HL-60 (cell line): Measurements from ENCODE around the gene ENKD1.

Experiments
- DNase-seq, 2 experiments: peaks; one replicate each; pipeline ENCODE4 v3.0.0-alpha.2; 2010 to 2020; ENCODE audit warnings: low read depth in 1 of 2, low spot score in 1 of 2
- H3K27ac ChIP-seq: fragments of 250-450 bp; sonication (Bioruptor Pico); replicated peaks from 2 replicates; pipeline ENCODE4 v1.5.1; 2020; ENCODE audit warnings: mild to moderate bottlenecking, moderate library complexity
- H3K27me3 ChIP-seq: fragments of 250-450 bp; sonication (Bioruptor Pico); 2 replicates; pipeline ENCODE4 v1.5.1; 2021; ENCODE audit warnings: mild to moderate bottlenecking, moderate library complexity; ENCODE audit not compliant: insufficient read depth, poor library complexity, severe bottlenecking
- H3K4me3 ChIP-seq: replicated peaks from 2 replicates; pipeline ENCODE4 v1.5.1; 2011; ENCODE audit warnings: mild to moderate bottlenecking, control low read depth, low read length; ENCODE audit not compliant: insufficient read depth
- CTCF ChIP-seq: IDR thresholded peaks from one replicate; pipeline ENCODE4 v1.5.1; 2011; ENCODE audit warnings: low read length, control low read depth, inconsistent platforms; ENCODE audit not compliant: insufficient read depth
- GABPA ChIP-seq: IDR thresholded peaks from 2 replicates; pipeline ENCODE4 v1.6.1; 2012; ENCODE audit warnings: low read depth
- POLR2AphosphoS5 ChIP-seq: IDR thresholded peaks from 2 replicates; pipeline ENCODE4 v1.6.1; 2012; ENCODE audit warnings: low read depth
- REST ChIP-seq: IDR thresholded peaks from 2 replicates; pipeline ENCODE4 v1.6.1; 2012; ENCODE audit warnings: low read depth; ENCODE audit not compliant: insufficient replicate concordance
- SPI1 ChIP-seq: IDR thresholded peaks from 2 replicates; pipeline ENCODE4 v1.6.1; 2012; ENCODE audit warnings: low read depth, mild to moderate bottlenecking, borderline replicate concordance

Gene ENKD1

GRCh38 chr16:67658849-67659674 lies 7.5 kb downstream of the ENKD1 start:
- TF ChIP-seq POLR2AphosphoS5, result no peak
- TF ChIP-seq GABPA, result no peak
- TF ChIP-seq SPI1, result no peak
- no peak for TF ChIP-seq REST
- no peak for TF ChIP-seq CTCF
- Histone ChIP-seq H3K4me3 (peak overlapping the region; percentile 95), H3K27ac (peak overlapping the region; percentile 84), H3K27me3 (no peaks in the 10 kb centered on the region)
- peak in 1 of 2 experiments; percentile 30 for DNase-seq

- no peak for DNase-seq
- H3K27me3 ChIP-seq, result no peaks in the 10 kb centered on the region
- TF ChIP-seq GABPA, result no peak
- no peak for TF ChIP-seq CTCF
- no peak for TF ChIP-seq REST
- no peak for TF ChIP-seq POLR2AphosphoS5
- no peak for TF ChIP-seq SPI1
- H3K4me3 ChIP-seq, result no peak overlapping the region
- H3K27ac ChIP-seq, result no peak overlapping the region
Observed at GRCh38 chr16:67657751-67658518, 8.6 kb downstream of the ENKD1 start.

GRCh38 chr16:67657017-67657608 lies 9.4 kb downstream of the ENKD1 start:
- H3K4me3 ChIP-seq, result no peak overlapping the region
- H3K27ac ChIP-seq, result no peak overlapping the region
- H3K27me3 ChIP-seq, result no peaks in the 10 kb centered on the region
- TF ChIP-seq REST (no peak), SPI1 (no peak)
- no peak for DNase-seq
